Activated naive CD8-positive, alpha-beta T cell treated with anti-CD3 and anti-CD28 coated beads, Interleukin-2, amount 50 U/mL, for 24 hours (primary cell): ENCODE data around the gene RCAN1.

Experiments
- ATAC-seq: fragments of 150-1000 bp; cut with Tn5 transposase; one replicate; pipeline ENCODE4 v1.10.0; 2021
- DNase-seq: peaks from one replicate; pipeline ENCODE4 v3.0.0; 2021
- H3K27ac Mint-ChIP-seq: one replicate; pipeline ENCODE4 v1.8.0; 2021; ENCODE audit warnings: mild to moderate bottlenecking, mixed read lengths
- H3K27me3 Mint-ChIP-seq: one replicate; pipeline ENCODE4 v1.8.0; 2021; ENCODE audit warnings: mixed read lengths
- H3K36me3 Mint-ChIP-seq: one replicate; pipeline ENCODE4 v1.8.0; 2021; ENCODE audit warnings: low read depth, mixed read lengths
- H3K4me1 Mint-ChIP-seq: one replicate; pipeline ENCODE4 v1.8.0; 2021; ENCODE audit warnings: mixed read lengths
- H3K4me3 Mint-ChIP-seq: one replicate; pipeline ENCODE4 v1.8.0; 2021; ENCODE audit warnings: mild to moderate bottlenecking, moderate library complexity, mixed read lengths
- H3K9me3 Mint-ChIP-seq: one replicate; pipeline ENCODE4 v1.8.0; 2021; ENCODE audit warnings: mixed read lengths

The RCAN1 gene

DNA sequence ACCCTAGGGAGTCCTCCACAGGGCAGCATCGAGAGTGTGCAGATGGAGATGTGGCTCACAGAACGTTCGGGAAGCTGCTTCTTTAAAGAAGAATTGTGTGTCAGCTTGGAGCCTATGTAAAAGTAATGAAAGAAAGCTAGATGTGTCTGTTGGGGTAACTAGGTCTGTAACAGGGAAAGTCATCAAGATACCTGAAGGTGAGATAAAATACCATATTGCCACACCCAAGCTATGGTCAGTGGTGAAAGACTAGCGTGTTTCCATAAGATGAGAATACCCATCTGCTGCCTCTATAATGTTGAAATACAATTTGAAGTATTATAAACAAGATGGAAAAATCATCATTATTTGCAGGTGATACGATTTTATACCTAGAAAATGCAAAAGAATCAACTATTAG lies 17.5 kb downstream of the RCAN1 start:
- Mint-ChIP-seq H3K36me3 (no peaks in the 10 kb centered on the region), H3K4me3 (no peak overlapping the region), H3K27me3 (no peaks in the 10 kb centered on the region), H3K27ac (no peak overlapping the region), H3K9me3 (no peaks in the 10 kb centered on the region), H3K4me1 (no peaks in the 10 kb centered on the region)
- ATAC-seq (no peak), DNase-seq (no peak)

DNA sequence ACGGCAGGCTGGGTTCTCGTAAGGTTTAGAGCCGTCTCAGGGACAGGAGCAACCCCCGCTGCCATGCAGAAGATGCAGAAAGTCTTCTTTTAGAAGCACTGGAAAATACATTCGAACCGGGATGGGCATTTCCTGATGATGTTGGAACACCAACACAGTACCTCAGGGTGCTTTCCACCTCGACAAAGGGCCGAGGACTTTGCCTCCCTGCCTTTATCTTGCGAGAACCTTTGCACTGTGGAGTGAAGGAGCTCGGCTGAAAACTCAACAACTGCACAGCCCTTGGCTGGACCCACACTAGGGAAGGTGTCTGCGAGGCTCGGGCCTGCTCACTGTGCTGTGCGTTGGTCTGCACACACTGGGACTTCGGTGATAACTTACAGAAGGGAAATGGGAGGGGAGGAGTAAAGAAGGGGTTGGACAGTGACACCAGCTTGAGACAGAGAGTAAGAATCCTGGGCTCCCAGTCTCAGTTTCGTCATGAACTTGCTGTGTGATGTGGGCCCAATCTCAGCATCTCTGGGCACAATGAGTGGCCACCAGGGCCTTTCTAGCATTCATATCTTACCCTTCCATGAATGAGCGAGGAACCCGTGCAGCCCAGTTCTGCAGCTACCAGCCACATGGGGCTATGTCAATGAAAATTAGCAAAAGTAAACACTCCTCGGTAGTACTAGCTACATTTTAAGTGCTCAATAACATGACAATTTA lies 18.2 kb downstream of the RCAN1 start:
- ATAC-seq (no peak), DNase-seq (no peak)
- no peak overlapping the region for H3K27ac Mint-ChIP-seq
- H3K4me3 Mint-ChIP-seq: no peak overlapping the region
- H3K4me1 Mint-ChIP-seq: no peaks in the 10 kb centered on the region
- no peaks in the 10 kb centered on the region for H3K36me3 Mint-ChIP-seq
- H3K27me3 Mint-ChIP-seq: no peaks in the 10 kb centered on the region
- H3K9me3 Mint-ChIP-seq: no peaks in the 10 kb centered on the region

DNA sequence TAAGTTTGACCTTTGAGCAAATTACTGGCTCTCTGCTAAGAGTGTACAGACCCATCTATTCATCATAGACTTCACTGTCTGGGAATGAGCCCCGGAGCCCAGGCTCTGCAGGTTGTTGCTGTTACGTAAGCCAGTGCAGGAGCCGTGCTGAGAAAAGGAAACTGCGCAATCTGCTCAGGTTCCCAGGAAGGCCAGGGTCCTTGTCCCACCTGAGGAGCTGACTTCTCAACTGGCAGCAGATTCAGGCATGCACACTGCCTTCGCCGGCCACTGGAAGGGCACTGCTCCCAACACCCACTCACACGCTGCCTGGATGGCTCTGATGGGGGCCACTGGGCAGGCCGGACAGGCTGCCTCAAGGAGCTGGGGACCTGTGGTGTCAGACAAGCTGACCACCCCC lies 19.5 kb downstream of the RCAN1 start:
- no peak overlapping the region for H3K4me3 Mint-ChIP-seq
- H3K27me3 Mint-ChIP-seq: no peaks in the 10 kb centered on the region
- ATAC-seq (no peak), DNase-seq (no peak)
- H3K4me1 Mint-ChIP-seq: peaks cover under 1% of the 10 kb centered on the region
- H3K27ac Mint-ChIP-seq: no peak overlapping the region
- no peaks in the 10 kb centered on the region for H3K36me3 Mint-ChIP-seq
- H3K9me3 Mint-ChIP-seq: no peaks in the 10 kb centered on the region

DNA sequence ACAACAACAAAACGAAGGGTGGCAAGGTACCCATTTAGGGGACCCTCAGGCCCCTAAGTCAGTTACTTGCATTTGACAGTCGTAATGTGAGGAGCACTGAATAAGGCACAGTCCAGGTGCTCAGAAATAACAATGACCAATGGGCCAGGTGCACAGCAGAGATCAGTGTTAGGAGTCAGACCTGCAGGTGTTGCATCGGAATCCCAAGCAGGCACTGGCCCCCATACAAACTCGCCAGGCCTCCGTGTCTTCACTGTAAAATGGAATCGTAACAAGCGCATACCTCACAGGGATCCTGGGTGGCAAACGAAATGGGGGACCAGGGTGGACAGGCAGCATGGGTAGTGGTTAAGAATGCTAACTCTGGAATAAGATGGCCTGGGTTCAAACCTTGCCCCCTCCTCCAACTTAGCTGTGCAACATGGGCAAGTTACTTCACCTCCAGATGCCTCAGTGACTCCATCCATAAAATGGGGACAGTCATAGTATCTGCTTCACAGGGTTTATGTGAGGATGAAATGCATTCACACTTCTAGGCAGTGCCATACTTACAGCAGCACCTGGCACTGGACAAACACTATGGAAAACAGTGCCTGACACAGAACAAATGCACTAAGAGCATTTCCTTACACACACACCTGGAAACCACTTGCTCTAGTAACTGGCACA lies 20.2 kb downstream of the RCAN1 start:
- peaks cover 7% of the 10 kb centered on the region for H3K4me1 Mint-ChIP-seq
- H3K27ac Mint-ChIP-seq: no peak overlapping the region
- no peak overlapping the region for H3K4me3 Mint-ChIP-seq

DNA sequence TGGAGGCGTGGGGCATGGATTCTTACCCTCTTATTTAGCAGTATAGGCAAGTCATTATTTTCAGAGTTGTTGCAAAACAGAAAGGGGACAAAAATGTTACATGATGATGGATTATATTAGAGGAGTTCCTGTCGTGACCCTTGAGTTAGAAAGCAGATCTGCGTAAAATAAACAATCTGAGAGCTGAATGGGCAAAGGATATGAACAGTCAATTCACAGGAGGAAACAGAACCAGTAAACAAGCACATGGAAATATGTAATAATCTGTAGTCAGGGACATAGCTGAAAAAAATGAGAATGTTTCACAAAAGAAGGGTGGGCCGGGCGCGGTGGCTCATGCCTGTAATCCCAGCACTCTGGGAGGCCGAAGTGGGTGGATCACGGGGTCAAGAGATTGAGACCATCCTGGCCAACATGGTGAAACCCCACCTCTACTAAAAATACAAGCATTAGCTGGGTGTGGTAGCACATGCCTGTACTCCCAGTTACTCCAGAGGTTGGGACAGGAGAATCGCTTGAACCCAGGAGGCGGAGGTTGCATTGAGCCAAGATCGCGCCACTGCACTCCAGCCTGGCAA lies 20.9 kb downstream of the RCAN1 start:
- Mint-ChIP-seq H3K36me3 (no peaks in the 10 kb centered on the region), H3K9me3 (no peaks in the 10 kb centered on the region), H3K4me3 (no peak overlapping the region), H3K27ac (no peak overlapping the region), H3K4me1 (peaks cover 9% of the 10 kb centered on the region), H3K27me3 (no peaks in the 10 kb centered on the region)
- DNase-seq (no peak), ATAC-seq (no peak)

More for the DNA sequence above, 20.2 kb downstream of the RCAN1 start:
- ATAC-seq (no peak), DNase-seq (no peak)
- Mint-ChIP-seq H3K9me3 (no peaks in the 10 kb centered on the region), H3K36me3 (no peaks in the 10 kb centered on the region), H3K27me3 (no peaks in the 10 kb centered on the region)

DNA sequence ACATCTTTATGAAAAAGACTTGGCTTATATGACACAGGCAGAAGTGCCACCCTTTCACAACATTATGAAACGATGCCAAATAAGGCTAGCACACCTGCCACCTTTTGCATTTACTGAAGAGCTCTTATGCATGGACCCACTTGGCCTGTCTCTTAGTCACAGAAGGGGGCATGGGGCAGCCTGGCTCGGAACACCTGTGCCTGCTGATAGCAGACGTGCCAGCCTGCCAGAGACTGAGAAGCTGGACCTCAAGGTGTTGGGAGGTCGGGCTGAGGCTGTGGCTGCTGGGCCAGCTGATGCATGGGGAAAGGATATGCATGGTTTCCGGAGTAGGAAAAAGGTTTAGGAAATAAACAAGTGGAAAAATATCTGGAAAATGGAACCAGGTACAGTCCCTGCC lies 21.5 kb downstream of the RCAN1 start:
- ATAC-seq (no peak), DNase-seq (no peak)
- H3K27ac Mint-ChIP-seq: no peak overlapping the region

DNA sequence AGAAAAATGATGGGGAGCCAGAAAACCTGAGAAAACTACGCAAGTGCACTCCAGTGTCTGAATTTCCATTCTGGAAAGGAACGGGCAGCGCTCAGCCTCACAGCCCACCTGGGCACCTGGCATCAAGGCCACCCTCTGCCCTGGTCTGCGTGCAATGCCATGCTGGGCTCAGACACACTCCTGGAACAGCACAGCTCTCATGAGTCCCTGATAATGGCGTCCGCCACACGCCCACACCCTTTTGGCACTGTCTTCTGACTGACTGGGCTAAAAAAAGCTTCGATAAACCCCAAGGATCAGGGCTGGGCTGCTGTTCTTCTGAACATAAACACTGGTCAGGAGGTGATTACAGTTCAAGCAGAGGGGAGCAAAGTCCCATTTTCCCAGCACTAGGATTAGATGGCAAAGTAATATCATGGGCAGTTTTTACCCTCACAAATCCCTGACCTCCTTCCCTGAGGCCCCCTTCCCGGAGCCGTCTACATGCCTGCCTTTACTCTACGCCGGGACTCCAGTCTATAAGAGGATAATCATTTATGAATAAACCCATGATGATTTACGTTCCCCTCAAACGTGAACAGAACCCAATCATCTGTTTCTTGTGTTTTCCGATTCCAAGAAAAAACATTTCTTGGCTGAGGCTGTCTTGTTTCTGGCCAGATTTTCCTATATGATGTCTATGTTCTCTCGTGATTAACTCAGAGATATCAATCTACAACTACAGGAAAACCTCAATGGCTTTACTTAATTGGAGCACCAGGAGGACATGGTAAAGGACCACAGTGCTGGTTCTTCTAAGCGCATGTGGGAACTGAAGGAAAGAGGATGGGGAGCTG lies 22.6 kb downstream of the RCAN1 start:
- Mint-ChIP-seq H3K27ac (no peak overlapping the region), H3K27me3 (no peaks in the 10 kb centered on the region), H3K36me3 (peaks cover 4% of the 10 kb centered on the region), H3K4me1 (peaks cover 9% of the 10 kb centered on the region), H3K9me3 (peaks cover 3% of the 10 kb centered on the region), H3K4me3 (no peak overlapping the region)
- DNase-seq (no peak), ATAC-seq (no peak)

More for the DNA sequence above, 21.5 kb downstream of the RCAN1 start:
- peaks cover 3% of the 10 kb centered on the region for H3K9me3 Mint-ChIP-seq
- peaks cover 9% of the 10 kb centered on the region for H3K4me1 Mint-ChIP-seq
- H3K4me3 Mint-ChIP-seq: no peak overlapping the region
- H3K36me3 Mint-ChIP-seq: no peaks in the 10 kb centered on the region
- H3K27me3 Mint-ChIP-seq: no peaks in the 10 kb centered on the region

DNA sequence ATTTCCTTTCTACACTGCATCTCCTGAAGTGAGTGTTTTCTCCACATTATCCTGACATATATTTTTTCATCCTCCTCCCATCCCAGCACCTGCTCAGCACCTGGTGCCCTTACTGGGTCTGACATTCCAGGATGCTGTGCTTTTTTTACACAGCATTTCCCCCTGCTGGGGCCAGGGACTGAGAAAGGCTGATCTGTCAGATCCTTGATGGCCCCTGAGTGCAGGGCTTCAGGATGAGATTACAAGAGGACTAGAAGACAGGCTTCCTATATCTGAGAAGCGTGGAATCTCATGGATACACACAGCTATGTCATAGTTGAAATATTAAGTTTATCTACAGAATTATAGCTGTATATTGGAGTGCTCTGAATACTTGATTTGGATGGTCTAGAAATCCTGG lies 24.4 kb downstream of the RCAN1 start:
- H3K27me3 Mint-ChIP-seq: no peaks in the 10 kb centered on the region
- peaks cover 7% of the 10 kb centered on the region for H3K9me3 Mint-ChIP-seq
- DNase-seq: no peak
- H3K36me3 Mint-ChIP-seq: peaks cover 6% of the 10 kb centered on the region
- no peak overlapping the region for H3K27ac Mint-ChIP-seq
- peaks cover 9% of the 10 kb centered on the region for H3K4me1 Mint-ChIP-seq
- no peak overlapping the region for H3K4me3 Mint-ChIP-seq
- no peak for ATAC-seq

DNA sequence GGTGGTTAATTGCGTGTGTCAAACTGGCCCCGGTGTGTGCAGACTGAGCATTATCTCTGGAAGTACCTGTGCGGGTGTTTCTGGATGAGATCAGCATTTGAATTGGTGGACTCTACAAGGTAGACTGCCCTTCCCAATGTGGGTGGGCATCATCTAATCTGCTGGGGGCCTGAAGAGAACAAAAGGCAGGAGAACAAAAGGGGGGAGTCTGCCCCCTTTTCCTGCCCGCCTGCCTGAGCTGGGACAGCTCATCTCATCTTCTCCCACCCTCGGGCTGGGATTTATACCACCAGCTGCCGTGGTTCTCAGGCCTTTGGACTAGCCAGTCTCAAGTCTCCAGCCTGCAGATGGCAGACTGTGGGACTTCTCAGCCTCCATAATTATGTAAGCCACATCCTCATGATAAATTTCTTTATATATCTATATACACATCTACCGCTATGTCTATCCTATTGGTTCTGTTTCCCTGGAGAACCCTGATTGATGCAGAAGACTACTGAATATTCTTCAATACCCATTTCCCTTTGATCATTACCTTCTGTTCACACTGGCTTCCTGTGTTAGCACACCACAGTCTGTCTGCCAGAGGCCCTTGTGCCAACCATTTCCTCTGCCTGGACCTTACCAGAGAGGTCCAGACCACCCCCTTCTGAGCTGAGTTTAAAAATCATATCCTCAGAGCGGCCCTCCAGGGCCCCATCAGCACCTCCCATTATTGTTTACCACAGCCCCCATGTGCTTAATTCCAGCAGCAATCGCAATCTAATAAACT lies 25.2 kb downstream of the RCAN1 start:
- Mint-ChIP-seq H3K9me3 (peaks cover 7% of the 10 kb centered on the region), H3K27me3 (no peaks in the 10 kb centered on the region), H3K36me3 (peaks cover 6% of the 10 kb centered on the region), H3K27ac (no peak overlapping the region), H3K4me1 (peaks cover 10% of the 10 kb centered on the region), H3K4me3 (no peak overlapping the region)
- ATAC-seq (no peak), DNase-seq (no peak)

DNA sequence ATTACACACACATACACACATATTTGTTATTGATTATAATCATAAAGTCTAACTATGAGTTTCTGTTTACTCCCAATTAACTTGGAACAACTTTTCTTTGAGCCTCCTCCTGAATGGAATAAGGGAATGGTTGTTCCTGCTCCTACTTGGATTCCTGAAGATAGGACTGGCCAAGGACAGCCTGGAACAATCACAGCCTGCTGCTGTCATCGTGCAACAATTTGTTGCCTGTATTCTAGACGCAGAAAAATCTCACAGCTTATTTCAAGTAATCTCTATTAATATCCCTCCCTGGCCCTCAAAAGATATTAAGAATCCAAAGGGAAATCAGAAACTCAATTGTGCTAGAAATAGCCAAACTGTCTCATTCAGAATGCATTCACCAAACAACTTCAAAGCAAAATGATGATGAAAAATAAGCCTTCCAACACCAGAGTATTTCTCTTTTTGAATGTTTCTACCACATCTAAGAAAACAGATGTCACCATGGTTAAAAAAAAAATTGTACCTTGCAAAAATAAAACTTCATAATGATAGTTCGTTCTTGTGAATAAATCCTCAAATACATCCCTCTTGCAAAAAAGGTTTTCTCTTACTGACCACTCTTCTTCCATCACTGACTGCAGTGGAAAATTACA lies 30.9 kb downstream of the RCAN1 start:
- no peak overlapping the region for H3K27ac Mint-ChIP-seq
- peaks cover 7% of the 10 kb centered on the region for H3K9me3 Mint-ChIP-seq
- no peak for DNase-seq

DNA sequence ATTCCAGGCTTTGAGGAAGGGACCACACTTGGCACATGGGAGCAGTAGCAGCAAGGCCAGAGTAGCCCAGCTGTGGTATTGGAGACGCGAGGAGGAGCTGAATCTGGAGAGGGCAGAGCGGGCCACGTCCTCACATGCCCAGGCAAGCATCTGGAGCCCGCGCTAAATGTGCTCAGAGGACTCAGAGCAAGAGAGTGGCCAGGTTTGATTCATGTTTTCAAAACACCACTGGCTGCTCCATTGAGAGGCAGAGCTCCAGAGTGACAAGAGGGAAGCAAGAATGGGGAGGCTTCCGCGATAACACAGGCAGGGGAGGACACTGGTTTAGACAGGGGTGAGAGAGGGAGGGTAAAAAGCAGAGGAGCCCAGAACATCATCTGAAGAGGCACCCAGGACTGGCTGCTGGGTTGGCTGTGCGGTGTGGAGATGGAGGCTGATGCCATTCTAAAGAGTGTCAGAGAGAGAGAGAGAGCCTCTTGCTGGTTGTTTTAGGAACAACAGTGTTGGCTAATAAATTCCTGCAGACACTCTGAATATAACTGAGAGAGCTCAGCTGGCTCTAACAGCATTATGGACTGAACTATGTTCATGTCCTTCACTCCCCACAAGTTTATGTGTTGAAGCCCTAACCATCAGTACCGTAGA lies 32.3 kb downstream of the RCAN1 start:
- ATAC-seq (peak; percentile 67), DNase-seq (no peak)
- peaks cover 4% of the 10 kb centered on the region for H3K9me3 Mint-ChIP-seq
- no peak overlapping the region for H3K4me3 Mint-ChIP-seq
- H3K4me1 Mint-ChIP-seq: peaks cover 46% of the 10 kb centered on the region
- peaks cover 2% of the 10 kb centered on the region for H3K36me3 Mint-ChIP-seq
- no peak overlapping the region for H3K27ac Mint-ChIP-seq
- no peaks in the 10 kb centered on the region for H3K27me3 Mint-ChIP-seq

More for the DNA sequence above, 30.9 kb downstream of the RCAN1 start:
- no peak for ATAC-seq
- Mint-ChIP-seq H3K27me3 (no peaks in the 10 kb centered on the region), H3K36me3 (peaks cover 6% of the 10 kb centered on the region), H3K4me3 (no peak overlapping the region), H3K4me1 (peaks cover 46% of the 10 kb centered on the region)

DNA sequence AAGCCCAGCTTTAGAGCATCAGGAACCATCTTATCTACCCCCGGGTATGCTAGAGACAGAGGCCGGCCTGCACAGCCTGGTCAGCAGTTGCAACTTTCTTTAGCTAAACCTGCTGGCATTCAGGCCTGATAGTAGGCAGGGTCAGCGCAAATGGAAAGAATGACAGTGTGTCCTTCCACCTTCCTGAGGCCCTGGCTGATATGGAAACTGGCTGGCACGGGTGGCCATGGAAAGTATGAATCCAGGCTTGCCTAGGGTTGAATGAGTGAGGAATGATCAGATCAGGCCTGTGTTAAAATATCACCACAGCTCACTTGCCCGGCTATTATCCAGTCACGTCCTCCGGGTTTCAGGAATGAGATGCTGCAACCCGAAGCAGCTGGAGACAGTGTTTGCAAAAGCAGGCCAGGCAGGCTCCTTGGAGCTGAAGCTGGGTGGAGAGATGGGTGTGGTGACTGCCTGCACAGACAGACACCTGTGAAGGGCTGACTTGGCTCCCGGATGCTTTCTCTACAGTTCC lies 34.7 kb downstream of the RCAN1 start:
- Mint-ChIP-seq H3K9me3 (no peaks in the 10 kb centered on the region), H3K27me3 (no peaks in the 10 kb centered on the region), H3K36me3 (no peaks in the 10 kb centered on the region), H3K27ac (peak overlapping the region; percentile 28), H3K4me3 (no peak overlapping the region), H3K4me1 (peaks cover 46% of the 10 kb centered on the region)
- ATAC-seq (no peak), DNase-seq (no peak)

DNA sequence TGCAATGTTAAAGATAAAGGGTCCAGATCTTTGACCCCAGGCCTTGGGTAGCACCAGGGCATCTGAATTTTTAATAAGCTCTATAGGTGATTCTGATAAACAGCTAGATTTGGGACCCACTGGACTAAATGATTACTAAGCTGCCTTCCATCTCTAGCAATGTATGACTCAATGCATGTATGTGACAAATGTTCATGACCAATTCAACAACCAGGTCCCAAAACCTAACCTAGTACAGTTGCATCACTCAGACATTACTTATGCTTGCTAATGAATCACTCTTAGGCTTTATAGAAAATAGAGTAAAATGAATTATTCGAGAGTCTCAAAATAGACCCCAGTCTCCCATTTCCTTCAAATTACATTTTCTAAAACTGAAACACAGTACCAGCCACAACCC lies 35.5 kb downstream of the RCAN1 start:
- no peaks in the 10 kb centered on the region for H3K27me3 Mint-ChIP-seq
- ATAC-seq: peak; percentile 80
- no peak for DNase-seq
- H3K27ac Mint-ChIP-seq: peak overlapping the region; percentile 28
- H3K9me3 Mint-ChIP-seq: peaks cover under 1% of the 10 kb centered on the region
- peaks cover 46% of the 10 kb centered on the region for H3K4me1 Mint-ChIP-seq
- no peaks in the 10 kb centered on the region for H3K36me3 Mint-ChIP-seq
- no peak overlapping the region for H3K4me3 Mint-ChIP-seq
